NOMO-1 (cell line): ENCODE results near the gene CCDC190.
"Not testable (repeated sequence)": the region's sequence is repeated elsewhere in the genome, so short reads cannot be mapped to it uniquely, and the experiment has no call there.

Experiments
- DNase-seq, 2 experiments: peaks; one replicate each; lab custom pipeline; 2025; ENCODE audit not compliant: unreplicated experiment in 2 of 2; lab: John Stamatoyannopoulos, UW

The CCDC190 gene

GRCh38 chr1:162878000-162878596 lies 17.1 kb upstream of the CCDC190 start:
- peak; percentile 58 to 59 for DNase-seq

DNA sequence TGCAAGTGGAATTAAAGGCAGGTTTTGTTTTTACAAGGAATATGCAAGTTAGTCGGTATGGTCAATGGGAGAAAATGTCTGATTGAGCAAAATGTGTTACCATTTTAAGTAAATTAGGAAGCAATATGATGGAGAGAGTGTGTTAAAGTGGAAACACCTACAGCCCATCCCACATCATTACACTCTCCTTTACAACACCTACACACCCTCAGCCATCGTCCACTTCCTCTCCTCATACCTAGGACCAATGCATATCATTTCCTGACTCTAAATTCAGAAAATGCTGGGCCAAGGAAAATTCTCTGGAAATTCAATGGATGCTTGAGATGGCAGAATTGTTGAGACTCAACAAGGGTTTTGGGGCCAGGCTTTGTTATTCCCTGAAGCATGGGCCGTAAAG lies 16.4 kb upstream of the CCDC190 start:
- no peak for DNase-seq

DNA sequence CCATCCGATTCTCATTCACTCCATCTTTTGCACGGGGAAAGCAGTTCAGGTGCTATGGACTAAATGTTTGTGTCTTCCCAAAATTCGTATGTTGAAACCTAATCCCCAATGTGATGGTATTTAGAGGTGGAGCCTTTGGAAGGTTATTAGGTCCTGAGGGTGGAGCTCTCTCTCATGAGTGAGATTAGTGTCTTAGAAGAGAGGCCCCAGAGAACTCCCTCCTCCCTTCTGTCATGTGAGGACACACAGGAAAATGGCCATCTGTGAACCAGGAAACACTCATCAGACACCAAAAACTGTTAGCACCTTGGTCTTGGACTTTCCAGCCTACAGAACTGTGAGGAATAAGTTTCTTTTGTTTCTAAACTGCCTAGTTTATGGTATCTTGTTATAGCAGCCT lies 15.8 kb upstream of the CCDC190 start:
- DNase-seq = no peak

DNA sequence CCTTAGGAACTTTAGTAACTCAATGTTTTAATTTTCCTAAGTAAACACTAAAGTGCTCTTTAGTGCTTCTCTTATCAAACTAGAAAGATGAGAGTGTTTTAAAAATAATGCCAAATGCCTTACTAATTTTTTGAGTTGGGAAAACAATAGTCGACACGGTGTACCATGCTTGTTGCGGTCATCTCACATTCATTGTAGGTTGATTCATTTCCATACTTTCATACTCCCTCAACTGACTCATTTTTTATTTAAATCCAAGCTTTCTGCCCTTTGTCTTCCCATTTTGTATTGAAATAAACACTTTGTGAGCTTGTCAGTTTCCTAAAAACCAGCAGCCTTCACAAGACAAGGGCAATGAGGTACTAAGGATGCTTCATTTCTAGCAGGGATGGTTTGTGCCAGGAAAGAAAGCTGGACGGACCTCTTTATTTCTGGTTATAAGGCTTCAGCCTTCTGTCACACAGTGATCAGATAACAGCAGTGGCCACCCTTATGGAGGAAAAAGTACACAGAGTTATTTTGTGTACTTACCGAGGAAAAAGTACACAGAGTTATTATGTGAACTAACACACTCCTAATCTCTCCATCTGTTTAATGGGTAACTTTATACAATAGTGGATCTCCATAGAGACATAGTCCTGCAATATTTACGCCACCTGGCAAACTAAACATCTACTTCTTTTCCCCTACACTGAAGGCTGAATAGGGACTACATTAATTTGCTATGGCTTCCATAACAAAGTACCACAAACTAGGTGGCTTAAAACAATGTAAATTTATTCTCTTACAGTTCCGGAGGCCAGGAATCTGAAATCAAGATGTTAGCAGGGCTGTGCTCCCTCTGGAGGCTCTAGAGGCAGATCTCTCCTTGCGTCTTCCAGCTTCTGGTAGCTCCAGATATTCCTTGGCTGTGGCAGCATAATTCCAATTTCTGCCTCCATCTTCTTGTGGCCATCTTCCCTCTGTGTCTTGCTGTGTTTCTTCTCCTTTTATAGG lies 13.0 kb upstream of the CCDC190 start:
- DNase-seq = no peak

GRCh38 chr1:162872981-162873380 lies 12.0 kb upstream of the CCDC190 start:
- DNase-seq = no peak

DNA sequence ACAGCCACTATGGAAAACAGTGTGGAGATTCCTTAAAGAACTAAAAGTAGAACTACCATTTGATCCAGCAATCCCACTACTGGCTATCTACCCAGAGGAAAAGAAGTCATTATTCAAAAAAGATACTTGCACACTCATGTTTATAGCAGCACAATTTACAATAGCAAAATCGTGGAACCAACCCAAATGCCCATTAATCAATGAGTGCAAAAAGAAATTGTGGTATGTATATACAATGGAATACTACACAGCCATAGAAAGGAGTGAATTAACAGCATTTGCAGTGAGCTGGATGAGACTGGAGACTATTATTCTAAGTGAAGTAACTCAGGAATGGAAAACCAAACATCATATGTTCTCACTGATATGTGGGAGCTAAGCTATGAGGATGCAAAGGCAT lies 10.4 kb upstream of the CCDC190 start:
- DNase-seq = not testable (repeated sequence)

DNA sequence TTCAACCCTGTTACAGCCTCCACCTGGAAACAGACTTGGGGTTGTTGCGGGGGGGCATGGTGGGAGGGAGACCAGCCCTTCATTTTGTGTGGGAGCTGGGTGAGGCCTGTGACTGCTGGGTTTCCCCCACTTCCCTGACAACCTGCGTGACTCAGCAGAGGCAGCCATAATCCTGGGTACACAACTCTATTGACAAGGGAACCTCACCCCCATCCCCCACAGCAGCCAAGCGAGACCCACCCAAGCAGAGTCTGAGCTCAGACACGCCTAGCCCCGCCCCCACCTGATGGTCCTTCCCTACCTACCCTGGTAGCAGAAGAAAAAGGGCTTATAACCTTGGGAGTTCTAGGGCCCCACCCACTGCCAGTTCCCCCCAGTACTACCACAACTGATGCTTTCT lies 8.0 kb upstream of the CCDC190 start:
- DNase-seq = no peak

GRCh38 chr1:162861625-162862024 lies 650 bp upstream of the CCDC190 start:
- DNase-seq = no peak

GRCh38 chr1:162859191-162859590 lies 1.8 kb downstream of the CCDC190 start:
- DNase-seq = no peak

DNA sequence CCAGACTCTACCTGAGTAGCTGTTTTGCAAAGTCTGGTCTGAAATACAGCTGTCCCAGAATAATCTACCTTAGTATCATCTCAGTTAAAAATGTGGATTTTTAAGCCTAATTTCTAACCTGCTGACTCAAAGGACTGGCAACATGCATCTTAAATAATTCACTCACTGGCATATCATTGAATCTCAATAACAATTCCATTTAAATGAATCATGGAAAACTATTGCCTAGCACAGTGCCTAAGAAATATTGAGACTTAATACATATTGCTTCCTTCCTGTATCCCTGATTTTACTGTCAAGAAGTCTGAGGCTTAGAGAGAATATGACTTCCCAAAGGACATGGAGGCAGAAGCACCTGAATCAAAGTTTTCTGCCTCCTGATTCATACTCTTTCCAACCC lies 3.1 kb downstream of the CCDC190 start:
- no peak for DNase-seq

DNA sequence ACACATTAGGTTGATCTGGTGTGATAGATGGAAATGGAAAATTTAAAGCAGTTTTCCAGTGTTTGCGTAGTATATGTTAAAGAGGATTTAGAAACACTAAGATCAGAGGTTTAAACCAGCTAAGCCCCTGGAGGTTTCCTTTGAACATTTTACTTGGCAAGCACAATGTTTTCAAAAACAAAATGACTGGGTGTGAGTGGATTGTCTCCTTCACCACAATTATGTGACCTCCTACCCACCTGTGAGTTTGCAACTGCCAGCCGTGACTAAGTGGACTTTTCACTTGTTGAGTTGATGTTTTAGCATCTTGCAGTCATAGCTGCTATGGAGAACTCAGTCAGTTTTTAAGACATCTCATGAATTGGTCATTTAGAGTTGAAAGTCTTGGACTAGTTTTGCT lies 4.7 kb downstream of the CCDC190 start:
- no peak for DNase-seq

DNA sequence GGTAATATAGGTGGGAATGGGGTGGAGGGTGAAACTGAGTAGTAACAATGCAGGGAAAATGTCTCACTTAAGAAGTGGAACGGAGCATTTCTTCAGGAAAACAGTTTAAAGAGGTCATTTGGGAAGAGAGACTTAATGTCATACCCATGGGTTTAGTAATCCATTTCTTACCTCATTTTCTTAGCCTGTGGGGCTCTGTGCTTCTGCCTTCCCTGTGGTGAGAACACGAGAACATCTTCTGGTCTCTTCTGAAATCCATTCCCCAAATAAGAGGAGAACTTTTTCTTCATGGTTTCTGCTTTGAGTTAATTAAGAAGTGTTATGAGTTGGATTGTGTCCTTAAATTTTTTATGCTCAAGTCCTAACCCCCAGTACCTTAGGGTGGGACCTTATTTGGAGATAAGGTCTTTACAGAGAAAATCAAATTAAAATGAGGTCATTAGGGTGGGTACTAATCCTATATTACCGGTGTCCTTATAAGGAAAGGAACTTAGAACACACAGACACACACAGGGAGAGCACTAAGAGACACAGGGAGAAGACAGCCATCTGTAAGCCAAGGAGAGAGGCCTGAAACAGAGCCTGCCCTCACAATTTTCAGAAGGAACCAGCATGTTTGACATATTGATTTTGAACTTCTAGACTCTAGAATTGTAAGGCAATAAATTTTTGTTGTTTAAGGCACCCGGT lies 5.4 kb downstream of the CCDC190 start:
- DNase-seq = no peak

- peak in 1 of 2 experiments; percentile 71 for DNase-seq
Observed at GRCh38 chr1:162854245-162854882, 6.6 kb downstream of the CCDC190 start.

DNA sequence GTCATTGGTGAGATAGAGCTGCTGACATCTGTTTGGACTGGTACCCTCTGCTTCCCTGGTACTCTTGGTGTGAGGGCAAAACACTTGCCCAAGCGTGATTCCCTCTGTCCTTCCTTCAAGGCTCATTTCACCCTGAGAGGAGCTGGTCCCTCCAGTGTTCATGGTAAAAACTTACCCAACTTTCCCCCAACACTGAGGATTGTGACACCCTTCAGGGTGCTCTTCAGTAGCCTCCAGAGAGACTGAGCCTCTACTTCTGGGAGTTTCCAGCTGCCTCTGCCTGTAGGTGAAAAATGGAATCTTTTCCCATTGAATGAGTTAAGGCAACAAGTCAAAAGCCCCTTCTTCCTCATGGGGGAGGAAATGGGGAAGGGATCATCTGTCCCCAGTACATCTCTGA lies 9.6 kb downstream of the CCDC190 start:
- DNase-seq = no peak

GRCh38 chr1:162849711-162850110 lies 11.3 kb downstream of the CCDC190 start:
- no peak for DNase-seq

DNA sequence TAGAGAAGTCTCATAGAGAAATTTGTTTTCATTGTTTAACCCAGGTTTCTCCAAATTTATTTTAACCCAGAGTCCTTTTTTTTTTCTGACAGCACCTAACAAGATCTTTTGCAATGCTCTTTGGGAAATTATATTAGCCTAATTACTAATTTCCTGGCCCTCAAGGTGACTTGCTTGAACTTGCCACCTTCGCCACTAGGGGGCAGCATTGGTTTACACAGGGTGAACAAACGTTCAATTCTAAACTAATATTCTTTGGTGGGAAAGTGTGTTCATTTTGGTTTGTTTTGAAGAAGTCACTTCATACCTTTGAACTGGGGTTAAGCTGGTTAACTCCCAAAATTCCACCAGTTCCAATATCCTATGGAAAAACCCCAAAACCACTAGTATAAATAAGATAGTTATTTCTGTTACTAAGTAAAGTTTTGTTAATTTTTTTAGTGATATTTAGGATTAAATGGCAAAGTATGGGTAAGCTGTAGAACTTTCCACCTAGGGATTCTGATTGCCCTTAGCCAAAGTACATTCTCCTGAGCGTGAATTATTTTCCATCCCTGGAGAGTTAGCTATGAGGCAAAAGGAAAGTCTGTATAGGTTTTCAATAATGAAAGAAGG lies 13.0 kb downstream of the CCDC190 start:
- DNase-seq = peak; percentile 20 to 28

DNA sequence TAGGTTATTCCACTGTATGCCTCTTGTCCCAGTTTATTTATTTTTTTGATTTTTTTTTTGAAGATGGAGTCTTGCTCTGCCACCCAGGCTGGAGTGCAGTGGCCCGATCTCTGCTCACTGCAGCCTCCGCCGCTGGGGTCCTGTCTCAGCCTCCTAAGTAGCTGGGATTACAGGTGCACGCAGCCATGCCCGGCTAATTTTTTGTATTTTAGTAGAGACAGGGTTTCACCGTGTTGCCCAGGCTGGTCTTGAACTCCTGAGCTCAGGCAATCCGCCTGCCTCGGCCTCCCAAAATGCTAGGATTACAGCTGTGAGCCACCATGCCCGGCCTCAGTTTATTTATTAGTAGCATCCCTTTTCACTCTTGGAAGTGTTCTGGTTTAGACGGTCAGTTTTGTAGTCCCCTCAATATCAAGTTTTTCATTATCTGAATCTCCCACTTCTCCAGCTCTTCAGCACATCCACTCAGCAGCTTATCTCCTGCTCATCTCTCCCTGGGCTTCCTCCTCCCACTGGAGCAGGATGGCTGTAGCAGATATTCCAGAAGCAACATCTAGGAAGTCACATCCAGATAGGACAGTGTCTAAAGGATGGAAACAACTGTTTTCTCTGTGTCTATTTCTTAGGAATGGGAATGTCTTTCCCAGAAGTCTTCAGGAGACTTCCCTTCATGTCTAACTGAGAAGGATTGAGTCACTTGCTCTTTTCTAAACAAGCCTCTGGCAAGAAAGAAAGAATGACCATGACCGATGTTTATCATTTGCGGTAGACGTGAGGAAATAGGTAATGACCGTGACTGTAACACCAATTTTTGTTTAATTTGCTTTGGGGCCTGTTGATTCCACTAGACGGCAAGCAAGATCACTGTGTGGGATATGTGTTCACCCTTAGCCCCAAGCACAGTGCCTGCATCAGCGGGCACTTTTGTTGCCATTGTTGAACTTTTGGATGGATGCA lies 14.4 kb downstream of the CCDC190 start:
- no peak for DNase-seq

GRCh38 chr1:162844153-162844552 lies 16.8 kb downstream of the CCDC190 start:
- DNase-seq = no peak

DNA sequence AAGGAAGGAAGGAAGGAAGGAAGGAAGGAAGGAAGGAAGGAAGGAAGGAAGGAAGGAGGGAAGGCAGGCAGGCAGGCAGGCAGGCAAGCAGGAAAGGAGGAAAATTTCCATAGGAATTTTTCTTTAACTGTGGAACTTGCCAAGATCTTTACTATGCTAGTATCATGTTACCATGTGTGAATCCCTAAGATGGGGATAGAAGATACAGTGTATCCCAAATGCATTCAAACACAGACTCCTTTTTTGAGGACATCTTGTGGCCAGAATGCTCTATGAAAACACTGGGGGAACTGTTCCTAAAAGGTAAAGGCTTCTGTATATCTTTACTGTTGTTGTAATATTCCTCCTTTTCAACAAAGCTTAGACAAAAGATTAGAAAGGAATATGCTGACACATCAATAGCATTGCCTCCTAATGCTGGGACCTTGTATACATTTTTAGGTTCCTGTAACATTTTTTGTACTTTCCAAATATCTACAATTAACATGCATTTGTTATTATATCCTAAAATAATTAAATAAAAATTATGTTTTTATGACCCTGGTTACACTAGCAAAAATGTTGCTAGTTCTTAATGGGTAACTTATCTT lies 20.6 kb downstream of the CCDC190 start:
- DNase-seq = no peak
